Stimulated activated effector memory CD8-positive, alpha-beta T cell treated with anti-CD3 and anti-CD28 coated beads, Interleukin-12 subunit alpha, Interleukin-12 subunit beta, amount 100 ng/mL, for 72 hours (primary cell): ENCODE data around the gene KRT7.
"Not testable (repeated sequence)": the region's sequence is repeated elsewhere in the genome, so short reads cannot be mapped to it uniquely, and the experiment has no call there.

Experiments used
- ATAC-seq: fragments of 150-1000 bp; cut with Tn5 transposase; 2 replicates; pipeline ENCODE4 v1.10.0; 2021
- DNase-seq, 2 donors: peaks; one replicate each; pipeline ENCODE4 v3.0.0; 2021 to 2022; ENCODE audit warnings: low spot score in 2 of 2
- H3K27ac Mint-ChIP-seq: one replicate; pipeline ENCODE4 v1.8.0; 2022; ENCODE audit warnings: mild to moderate bottlenecking, mixed read lengths
- H3K36me3 Mint-ChIP-seq: one replicate; pipeline ENCODE4 v1.8.0; 2022; ENCODE audit warnings: mild to moderate bottlenecking, mixed read lengths
- H3K4me1 Mint-ChIP-seq: one replicate; pipeline ENCODE4 v1.8.0; 2022; ENCODE audit warnings: mixed read lengths
- H3K4me3 Mint-ChIP-seq: one replicate; pipeline ENCODE4 v1.8.0; 2022; ENCODE audit warnings: mild to moderate bottlenecking, mixed read lengths
- H3K9me3 Mint-ChIP-seq: one replicate; pipeline ENCODE4 v1.8.0; 2022; ENCODE audit warnings: mixed read lengths

The KRT7 gene

DNA sequence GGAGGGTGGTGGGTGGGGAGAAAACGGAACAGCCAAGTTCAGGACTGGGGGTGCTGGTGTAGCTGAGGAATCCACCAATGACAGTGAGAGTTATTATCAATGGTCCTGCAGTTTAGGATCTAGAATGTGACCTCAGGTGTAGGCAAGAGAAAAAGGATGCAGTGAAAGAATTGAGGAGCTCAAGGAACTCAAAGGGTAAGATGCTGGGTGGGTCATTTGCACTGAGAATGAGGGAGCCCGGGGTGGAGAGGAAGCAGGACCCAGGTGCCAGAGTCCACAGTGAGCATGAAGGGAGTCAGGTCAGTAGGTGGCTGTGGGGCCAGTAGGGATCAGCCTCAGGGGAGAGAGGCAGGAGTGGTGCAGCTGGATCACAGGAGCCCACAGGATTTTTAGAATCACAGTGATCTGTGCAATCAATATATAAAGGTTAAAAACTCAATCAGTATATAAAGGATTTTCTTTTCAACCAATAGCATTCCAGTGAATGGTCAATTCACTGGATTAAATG, 3.2 kb upstream of the KRT7 start:
- no peak overlapping the region for H3K4me3 Mint-ChIP-seq
- DNase-seq (no peak), ATAC-seq (no peak)
- H3K9me3 Mint-ChIP-seq: no peaks in the 10 kb centered on the region
- H3K36me3 Mint-ChIP-seq: no peaks in the 10 kb centered on the region
- H3K27ac Mint-ChIP-seq: no peak overlapping the region
- H3K4me1 Mint-ChIP-seq: peaks cover 8% of the 10 kb centered on the region

DNA sequence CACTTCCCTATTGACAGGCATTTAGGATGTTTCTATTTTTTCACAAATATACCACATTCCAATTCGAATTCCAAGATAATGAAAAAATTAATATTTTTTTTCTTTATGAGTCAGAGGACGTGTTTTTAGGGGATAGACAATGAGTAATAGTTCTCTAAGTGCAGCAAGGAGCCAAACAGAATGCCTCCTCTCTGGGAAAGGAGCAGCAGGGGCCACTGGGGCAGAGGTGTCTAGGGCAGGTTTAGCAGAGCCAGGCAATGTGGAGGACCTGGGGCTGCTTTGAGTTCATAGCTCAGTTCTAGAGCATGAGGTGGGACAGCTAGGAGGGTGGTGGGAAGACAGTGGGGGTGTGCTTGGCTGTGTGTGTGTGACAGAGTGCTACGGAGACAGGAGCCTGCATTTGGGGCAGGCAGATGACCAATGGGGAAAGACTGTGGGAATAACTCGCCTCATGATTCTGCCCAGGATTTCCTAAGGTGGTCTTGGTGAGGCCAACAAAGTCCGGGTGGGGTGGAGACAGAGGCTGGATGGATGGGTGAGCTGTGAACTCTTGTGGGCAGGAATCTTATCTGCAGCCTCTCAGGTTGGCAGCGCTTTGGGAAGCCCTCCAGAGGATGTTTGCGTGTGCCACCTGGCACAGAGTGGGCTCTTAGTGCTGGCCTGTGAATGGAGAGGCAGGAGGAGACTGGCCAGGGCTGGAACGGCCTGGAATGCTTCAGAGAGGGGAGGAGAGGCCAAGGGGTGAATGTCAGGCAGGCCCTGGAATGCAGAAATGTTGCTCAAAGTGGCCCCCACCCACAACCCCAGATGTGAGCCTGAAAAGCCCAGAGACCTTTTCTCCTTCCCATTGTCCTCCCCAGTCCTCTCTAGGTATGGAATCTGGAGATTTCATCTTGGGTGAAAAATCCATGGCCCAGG, 2.4 kb upstream of the KRT7 start:
- Mint-ChIP-seq H3K4me1 (peaks cover 8% of the 10 kb centered on the region), H3K4me3 (no peak overlapping the region), H3K27ac (no peak overlapping the region), H3K9me3 (no peaks in the 10 kb centered on the region), H3K36me3 (no peaks in the 10 kb centered on the region)
- DNase-seq (no peak), ATAC-seq (no peak)

DNA sequence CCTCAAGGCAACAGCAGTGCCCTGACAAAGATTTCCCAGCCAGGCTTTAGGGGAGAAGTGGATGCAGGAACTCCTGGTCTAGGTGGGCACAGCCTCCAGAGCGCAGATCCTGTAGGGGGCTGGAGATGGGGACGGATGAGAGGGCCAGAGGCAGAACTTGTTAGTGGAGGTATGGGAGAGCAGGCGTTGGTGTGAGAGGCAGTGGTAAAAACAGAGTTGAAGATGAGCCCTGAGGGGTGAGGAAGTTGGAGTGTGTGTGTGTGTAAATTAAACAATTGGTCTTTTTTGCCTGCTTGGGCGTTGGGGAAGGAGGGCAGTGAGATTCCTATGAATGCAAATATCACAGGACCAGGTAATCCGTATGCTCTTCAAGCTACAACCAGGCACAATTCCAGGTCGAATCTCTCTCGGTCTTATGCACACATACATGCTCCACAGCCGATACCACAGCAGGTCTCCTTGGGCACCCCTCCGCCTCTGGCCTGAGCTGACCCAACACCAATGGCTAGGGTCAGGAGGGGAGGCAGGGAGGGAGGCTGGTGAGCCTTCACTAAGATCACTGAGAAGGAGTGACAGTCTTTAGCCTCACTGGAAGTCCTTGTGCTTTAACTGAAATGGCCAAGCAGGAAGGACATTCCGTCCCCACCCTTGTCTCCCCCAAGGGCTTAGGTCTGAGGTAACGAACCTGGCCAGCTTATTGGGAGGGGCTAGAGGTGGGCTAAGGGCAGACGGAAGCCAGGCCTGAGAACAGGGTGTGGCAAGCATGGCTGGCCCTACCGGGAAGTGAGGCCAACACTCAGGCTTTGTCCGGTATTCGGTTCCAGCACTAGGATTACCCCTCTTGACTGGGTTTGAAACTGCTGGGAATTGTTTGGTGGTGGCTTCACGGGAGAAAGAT, 1.5 kb upstream of the KRT7 start:
- H3K9me3 Mint-ChIP-seq: no peaks in the 10 kb centered on the region
- no peak overlapping the region for H3K4me3 Mint-ChIP-seq
- no peak overlapping the region for H3K27ac Mint-ChIP-seq
- H3K4me1 Mint-ChIP-seq: peaks cover 8% of the 10 kb centered on the region
- ATAC-seq (no peak), DNase-seq (no peak)
- no peaks in the 10 kb centered on the region for H3K36me3 Mint-ChIP-seq

- Mint-ChIP-seq H3K4me3 (no peak overlapping the region), H3K27ac (no peak overlapping the region), H3K9me3 (no peaks in the 10 kb centered on the region), H3K4me1 (peaks cover 8% of the 10 kb centered on the region), H3K36me3 (no peaks in the 10 kb centered on the region)
- DNase-seq (no peak), ATAC-seq (no peak)
Observed at GRCh38 chr12:52232203-52232673, 805 bp upstream of the KRT7 start.

DNA sequence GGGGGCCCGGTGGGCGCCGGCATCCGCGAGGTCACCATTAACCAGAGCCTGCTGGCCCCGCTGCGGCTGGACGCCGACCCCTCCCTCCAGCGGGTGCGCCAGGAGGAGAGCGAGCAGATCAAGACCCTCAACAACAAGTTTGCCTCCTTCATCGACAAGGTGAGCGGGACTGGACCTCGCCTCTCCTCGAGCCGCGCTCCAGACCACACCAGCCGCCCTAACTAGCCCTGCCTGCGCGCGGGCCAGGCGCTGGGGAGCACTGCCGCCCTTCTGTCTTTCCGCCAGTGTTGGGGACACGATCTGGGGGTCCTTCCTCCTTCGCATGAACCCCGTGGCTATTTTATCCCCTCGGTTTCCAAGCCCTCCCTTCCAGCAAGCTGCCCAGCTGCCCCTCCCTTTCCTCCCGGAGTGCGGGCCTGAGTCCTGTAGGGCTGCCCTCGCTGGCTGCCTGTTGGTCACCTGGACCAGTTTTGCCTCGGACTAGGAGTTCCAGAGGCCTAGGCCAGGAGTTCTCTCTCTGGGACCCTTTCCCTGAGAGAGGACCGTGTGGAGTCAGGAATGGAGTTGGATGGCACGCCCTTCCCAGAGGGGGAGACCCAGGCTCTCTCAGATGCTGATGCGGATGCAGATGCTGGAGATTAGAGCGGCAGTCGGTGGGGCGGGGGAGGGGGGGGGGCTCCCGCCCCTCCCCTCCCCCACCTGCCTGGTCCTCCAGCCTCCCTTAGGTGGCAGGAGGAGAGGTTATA, 592 bp downstream of the KRT7 start:
- H3K27ac Mint-ChIP-seq: no peak overlapping the region
- H3K9me3 Mint-ChIP-seq: no peaks in the 10 kb centered on the region
- ATAC-seq: no peak
- H3K36me3 Mint-ChIP-seq: no peaks in the 10 kb centered on the region
- H3K4me1 Mint-ChIP-seq: peaks cover 8% of the 10 kb centered on the region
- no peak overlapping the region for H3K4me3 Mint-ChIP-seq
- no peak for DNase-seq

DNA sequence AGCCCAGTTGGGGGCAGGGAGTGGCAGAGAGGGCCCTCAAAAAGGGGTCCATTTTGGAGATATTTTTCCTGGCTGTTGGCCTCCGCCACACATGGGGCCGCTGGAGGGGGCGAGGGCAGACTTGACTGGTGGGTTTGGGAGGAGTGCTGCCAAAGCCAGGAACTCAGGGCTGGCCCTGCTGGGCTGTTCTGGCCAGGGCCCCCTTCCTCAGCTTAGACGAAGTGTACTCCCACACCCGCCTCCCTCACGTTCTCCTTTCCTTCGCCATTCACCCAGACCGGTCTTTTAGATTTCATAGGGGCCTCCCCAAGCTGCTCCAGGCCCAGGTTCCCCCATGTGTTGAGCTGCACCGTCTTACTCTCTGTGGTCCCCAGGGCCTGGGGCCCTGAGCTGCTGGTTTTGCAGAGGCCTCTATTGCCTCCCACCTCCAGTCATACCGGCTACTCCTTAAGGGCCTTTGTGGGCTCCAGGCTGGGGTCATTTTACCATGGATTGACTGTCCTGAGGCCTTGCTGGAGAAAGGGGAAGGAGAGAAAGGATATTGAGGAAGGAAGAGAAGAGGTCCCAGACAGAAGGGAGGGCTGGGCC, 1.3 kb downstream of the KRT7 start:
- H3K27ac Mint-ChIP-seq: no peak overlapping the region
- no peaks in the 10 kb centered on the region for H3K36me3 Mint-ChIP-seq
- no peak overlapping the region for H3K4me3 Mint-ChIP-seq
- ATAC-seq: no peak
- H3K9me3 Mint-ChIP-seq: no peaks in the 10 kb centered on the region
- no peak for DNase-seq
- peaks cover 8% of the 10 kb centered on the region for H3K4me1 Mint-ChIP-seq

DNA sequence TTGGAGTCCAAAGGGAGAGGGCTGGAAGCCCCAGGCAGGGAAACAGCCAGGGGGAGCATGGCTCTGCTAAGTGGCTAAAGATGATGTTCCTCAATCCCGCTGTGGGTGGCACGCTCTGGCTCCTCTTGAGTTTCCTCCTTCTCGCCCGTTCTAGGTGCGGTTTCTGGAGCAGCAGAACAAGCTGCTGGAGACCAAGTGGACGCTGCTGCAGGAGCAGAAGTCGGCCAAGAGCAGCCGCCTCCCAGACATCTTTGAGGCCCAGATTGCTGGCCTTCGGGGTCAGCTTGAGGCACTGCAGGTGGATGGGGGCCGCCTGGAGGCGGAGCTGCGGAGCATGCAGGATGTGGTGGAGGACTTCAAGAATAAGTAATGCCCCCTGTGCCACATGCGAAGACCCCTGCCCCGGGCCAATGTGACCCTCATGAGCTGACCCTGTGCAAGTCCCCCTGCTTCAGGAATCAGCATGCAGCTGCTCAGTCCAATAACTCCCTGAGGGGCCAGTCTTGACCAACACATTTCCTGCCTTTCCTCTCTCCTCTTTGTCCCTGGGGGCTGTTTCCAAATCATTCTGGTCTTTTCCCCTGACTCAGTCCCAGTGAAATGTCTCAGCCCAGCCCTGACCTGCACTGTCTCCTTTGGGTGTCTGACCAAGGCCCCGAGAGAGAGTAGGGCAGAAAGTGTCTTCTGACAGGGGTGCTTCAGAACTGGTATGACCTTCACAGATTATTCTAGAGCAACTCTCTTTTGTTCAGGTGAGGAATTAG, 2.1 kb downstream of the KRT7 start:
- H3K9me3 Mint-ChIP-seq: no peaks in the 10 kb centered on the region
- DNase-seq (no peak), ATAC-seq (no peak)
- peaks cover 8% of the 10 kb centered on the region for H3K4me1 Mint-ChIP-seq
- H3K27ac Mint-ChIP-seq: no peak overlapping the region
- no peaks in the 10 kb centered on the region for H3K36me3 Mint-ChIP-seq
- no peak overlapping the region for H3K4me3 Mint-ChIP-seq

DNA sequence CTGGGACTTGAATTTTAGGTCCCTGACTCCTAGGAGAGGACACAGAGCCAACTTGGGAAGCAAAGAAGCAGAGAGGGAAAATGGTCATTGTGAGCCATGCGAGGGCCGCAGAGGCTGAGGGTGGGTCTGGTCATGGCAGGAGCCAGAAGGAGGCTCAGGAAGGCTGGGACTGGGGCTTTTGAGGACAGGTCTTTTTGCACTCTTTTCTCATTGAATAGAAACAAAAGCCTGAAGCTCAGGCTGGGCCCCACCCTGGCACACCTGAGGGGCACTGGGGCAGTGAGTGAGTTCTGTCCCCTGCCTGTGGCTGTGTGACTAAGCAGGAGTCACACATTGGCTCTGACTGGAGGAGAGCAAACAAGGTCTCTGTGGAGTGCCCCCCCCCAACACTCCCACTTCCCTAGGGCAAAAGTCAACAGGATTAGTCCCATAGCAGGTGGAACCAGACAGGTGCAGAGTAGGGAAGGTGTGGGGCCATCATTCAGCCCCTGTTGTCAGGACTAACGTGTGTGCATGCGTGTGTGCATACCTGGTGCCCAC, 2.8 kb downstream of the KRT7 start:
- DNase-seq (no peak), ATAC-seq (no peak)
- Mint-ChIP-seq H3K36me3 (no peaks in the 10 kb centered on the region), H3K27ac (no peak overlapping the region), H3K9me3 (no peaks in the 10 kb centered on the region), H3K4me3 (no peak overlapping the region), H3K4me1 (peaks cover 8% of the 10 kb centered on the region)

DNA sequence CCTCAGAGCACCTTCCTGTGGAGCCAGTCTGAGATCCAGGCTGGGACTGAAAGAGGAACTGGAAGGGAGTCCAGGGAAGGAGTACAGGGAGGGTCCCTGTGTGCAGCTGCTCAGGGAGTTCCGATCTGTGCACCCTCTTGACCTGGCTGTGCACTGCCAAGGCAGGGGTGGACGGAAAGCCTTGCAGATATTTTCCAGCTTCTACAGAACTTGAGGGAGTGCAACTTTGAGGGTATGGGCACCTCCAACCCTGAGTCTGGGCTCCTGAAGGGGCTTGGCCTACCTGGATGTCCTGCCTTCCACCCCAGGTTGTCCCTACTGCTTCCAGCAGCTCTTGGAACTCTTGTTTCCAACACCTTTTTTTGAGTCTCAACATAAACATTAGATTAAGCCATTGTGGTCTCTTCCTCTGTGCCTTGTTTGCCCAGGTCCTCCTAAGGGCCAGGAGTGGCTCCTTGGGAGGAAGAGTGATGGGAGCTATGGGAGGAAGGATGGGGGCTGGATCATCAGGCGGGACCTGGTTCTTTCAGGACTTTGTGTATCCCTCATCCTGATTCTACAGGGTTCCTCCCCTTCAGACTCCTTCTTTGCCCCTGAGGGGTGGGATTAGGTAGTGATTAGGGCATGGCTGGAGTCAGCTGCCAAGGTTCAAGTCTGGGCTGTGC, 3.5 kb downstream of the KRT7 start:
- ATAC-seq (no peak), DNase-seq (no peak)
- peaks cover 8% of the 10 kb centered on the region for H3K4me1 Mint-ChIP-seq
- no peaks in the 10 kb centered on the region for H3K36me3 Mint-ChIP-seq
- H3K27ac Mint-ChIP-seq: no peak overlapping the region
- no peaks in the 10 kb centered on the region for H3K9me3 Mint-ChIP-seq
- no peak overlapping the region for H3K4me3 Mint-ChIP-seq

GRCh38 chr12:52238207-52238840, 5.3 kb downstream of the KRT7 start:
- ATAC-seq (no peak), DNase-seq (no peak)
- H3K27ac Mint-ChIP-seq: no peak overlapping the region
- H3K4me3 Mint-ChIP-seq: no peak overlapping the region
- peaks cover 13% of the 10 kb centered on the region for H3K4me1 Mint-ChIP-seq
- H3K36me3 Mint-ChIP-seq: no peaks in the 10 kb centered on the region
- no peaks in the 10 kb centered on the region for H3K9me3 Mint-ChIP-seq

DNA sequence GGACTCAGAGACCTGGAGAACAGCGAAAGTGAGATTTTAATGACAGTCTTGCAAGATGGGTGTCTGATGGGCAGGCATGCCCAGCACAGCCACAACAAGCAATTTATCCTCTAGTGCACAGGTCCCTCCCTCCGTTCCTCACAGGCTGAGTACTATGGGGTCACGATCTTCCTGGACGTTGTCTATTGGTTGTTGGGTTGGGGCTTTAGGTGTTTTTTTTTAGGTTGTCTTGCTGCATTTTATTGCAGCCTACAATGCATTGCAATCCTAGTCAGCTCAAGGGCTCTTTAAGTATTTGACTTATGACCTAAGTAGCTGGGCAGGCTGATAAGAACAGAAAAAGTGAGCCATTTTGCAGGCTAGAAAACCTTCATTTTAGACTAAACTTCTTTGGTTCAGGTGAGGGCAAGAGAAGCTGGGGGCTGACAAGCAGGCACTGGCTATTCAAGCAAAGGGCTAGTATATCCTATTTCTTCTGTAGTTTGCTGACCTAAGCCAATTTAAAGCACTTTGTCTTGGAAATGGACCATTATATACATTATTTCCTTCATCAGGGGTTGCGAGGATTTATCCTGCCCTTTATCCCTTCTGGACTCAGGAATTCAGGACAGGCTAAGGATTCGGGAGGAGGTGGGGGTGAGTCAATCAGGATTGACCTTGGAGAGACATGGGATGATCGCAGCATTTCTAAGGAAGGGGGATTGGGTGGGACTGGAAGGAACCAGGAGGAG, 6.0 kb downstream of the KRT7 start:
- Mint-ChIP-seq H3K4me1 (peaks cover 17% of the 10 kb centered on the region), H3K36me3 (no peaks in the 10 kb centered on the region), H3K4me3 (no peak overlapping the region), H3K27ac (no peak overlapping the region), H3K9me3 (no peaks in the 10 kb centered on the region)
- ATAC-seq (no peak), DNase-seq (no peak)

- H3K36me3 Mint-ChIP-seq: no peaks in the 10 kb centered on the region
- H3K4me1 Mint-ChIP-seq: peaks cover 19% of the 10 kb centered on the region
- H3K4me3 Mint-ChIP-seq: no peak overlapping the region
- DNase-seq (no peak), ATAC-seq (no peak)
- no peaks in the 10 kb centered on the region for H3K9me3 Mint-ChIP-seq
- H3K27ac Mint-ChIP-seq: no peak overlapping the region
Observed at GRCh38 chr12:52239767-52240166, 6.7 kb downstream of the KRT7 start.

DNA sequence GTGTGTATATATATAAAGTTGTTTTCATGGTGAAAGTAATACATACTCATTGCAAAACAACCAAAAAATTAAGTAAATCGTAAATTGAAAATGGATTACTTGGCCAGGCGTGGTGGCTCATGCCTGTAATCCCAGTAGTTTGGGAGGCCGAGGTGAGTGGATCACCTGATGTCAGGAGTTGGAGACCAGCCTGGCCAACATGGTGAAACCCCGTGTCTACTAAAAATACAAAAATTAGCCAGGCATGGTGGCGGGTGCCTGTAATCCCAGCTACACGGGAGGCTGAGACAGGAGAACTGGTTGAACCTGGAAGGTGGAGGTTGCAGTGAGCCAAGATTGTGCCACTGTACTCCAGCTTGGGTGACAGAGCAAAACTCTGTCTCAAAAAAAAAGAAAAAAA, 7.2 kb downstream of the KRT7 start:
- not testable (repeated sequence) for H3K27ac Mint-ChIP-seq, ATAC-seq, DNase-seq, H3K9me3 Mint-ChIP-seq, H3K4me3 Mint-ChIP-seq, H3K36me3 Mint-ChIP-seq
- peaks cover 19% of the 10 kb centered on the region for H3K4me1 Mint-ChIP-seq
